GM19452 (cell line): Measurements from ENCODE around the gene OSBPL9.

ENCODE experiments used
- ATAC-seq: cut with Tn5 transposase; IDR thresholded peaks from one replicate; pipeline ENCODE4 v1.9.1; 2021; ENCODE audit not compliant: unreplicated experiment

Gene OSBPL9

DNA sequence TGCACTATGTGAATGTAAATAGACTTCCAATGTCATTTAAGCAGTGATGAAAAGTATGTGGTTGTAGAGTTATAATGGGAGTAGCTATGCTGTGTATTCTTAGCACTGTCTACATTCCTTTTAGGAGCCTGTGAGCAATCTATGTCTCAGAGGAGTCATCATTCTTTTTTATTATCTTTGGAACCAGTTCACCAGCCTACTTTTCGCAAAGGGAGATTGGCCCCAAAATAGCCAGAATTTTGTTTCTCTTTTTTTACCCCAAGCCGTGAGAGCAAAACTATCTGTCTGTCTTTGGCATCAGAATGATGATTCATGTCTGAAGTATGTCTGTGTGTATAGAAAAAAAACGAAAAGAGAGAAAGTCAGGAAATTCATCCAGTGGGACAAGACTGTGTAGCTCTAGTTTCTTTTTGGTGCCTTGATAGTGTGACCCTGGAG lies 44.2 kb downstream of the OSBPL9 start:
- ATAC-seq: no peak

DNA sequence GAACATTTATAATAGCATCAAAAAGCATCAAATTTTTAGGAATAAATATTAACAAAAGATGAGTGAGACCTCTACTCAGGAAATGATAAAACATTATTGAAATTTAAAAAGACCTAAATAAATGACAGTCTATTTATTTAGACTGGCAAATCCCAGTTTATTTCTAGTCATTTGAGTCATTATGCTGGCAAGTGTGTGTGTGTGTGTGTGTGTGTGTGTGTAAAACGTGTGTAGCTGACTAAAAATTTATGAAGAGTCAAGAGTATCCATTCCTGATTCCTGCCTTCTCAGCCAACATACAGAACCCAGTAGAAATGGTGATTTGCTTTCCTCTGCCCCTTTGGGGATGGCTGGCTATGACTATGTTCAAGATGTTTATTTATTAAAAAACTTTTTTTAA lies 46.2 kb downstream of the OSBPL9 start:
- no peak for ATAC-seq

DNA sequence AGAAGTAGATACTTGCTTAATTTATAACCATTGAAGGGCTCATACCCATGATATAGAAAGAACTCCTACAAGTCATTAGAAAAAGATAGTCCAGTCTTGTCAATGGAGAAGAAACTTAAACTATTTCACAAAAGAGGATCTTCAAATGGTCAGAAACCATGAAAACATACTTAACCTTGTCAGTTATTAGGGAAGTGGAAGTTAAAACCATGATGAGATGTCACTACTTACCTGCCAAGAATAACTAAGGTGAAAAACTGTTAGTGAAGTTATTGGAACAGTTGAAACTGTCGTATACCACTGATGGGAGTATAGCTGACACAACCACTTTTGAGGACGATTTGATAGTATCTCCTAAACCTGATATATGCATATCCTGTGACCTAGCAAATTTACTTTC lies 46.8 kb downstream of the OSBPL9 start:
- no peak for ATAC-seq

DNA sequence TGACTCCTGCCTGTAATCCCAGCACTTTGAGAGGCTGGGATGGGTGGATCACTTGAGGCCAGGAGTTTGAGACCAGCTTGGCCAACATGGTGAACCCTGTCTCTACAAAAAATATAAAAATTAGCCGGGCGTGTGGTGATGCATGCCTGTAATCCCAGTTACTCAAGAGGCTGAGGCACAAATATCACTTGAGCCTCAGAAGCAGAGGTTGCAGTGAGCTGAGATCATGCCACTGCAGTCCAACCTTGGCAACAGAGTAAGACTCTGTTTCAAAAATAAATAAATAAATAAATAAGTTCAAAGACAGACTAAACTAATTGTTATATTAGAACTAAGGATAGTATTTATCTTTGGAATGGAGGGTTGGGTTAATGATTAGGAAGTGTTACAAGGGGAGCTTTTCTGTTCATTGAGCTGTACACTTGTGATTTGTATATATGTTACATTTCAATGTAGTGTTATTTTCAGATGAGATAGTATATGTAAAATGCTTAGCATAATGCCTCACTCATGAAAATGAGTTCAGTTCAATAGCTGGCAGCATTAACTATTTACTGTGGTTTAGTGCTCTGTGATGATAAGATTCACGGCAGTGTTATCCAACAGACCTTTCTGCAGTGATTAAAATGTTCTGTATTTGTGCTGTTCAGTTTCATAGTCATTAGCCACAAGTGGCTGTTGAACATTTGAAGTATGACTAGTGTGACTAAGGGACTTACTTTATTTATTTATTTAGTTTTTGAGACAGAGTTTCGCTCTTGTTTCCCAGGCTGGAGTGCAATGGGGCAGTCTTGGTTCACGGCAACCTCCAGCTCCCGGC lies 47.7 kb downstream of the OSBPL9 start:
- ATAC-seq: no peak

DNA sequence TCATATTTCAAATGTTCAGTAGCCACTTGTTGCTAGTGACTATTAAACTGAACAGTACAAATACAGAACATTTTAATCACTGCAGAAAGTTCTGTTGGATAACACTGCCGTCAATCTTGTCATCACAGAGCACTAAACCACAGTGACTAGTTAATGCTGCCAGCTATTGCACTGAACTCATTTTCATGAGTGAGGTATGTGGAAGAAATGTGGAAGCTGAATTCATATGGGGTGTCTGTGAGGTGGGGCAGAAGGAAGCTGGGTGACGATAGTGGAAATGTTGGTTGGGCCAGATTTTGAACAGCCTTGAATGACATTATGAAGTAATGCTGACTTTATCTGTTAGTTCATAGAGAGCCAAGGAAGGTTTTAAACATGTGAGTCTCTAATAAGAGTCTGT lies 49.6 kb downstream of the OSBPL9 start:
- ATAC-seq: no peak

DNA sequence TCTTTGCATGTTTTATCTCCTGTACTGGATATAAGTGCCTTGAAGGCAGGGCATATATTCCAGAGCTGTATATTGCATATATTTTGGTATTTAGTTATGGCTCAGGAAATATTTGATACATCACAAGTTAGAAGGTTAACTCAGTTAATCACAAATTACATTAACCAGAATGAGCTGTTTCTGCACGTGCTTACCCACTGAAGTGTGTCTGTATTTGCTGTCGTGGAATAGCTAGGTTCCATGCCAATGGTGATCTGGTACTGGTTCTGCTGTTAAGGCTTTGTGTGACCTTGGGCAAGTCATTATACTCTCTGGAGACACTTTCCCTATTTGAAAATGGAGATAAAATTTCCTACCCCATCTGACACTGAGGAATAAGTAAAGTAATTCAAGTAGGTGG lies 50.7 kb downstream of the OSBPL9 start:
- ATAC-seq: no peak

DNA sequence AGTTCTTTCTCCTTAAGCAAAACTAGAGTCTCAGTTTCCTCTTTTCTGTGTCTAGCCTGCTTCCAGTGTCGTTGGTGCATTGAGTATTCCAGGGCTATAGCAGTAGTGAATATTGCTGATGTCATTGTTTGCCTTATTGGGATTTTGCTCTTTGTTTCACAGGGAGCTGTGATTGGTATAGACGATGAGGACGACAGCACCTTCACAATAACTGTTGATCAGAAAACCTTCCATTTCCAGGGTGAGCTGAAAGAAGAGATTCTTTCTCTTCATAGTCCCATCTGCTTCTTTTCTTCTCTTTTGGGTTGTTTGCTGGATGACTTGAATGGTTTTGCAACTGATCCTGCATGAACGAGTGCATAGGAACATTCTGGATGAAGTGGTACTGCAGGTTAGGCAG lies 52.4 kb downstream of the OSBPL9 start:
- no peak for ATAC-seq

DNA sequence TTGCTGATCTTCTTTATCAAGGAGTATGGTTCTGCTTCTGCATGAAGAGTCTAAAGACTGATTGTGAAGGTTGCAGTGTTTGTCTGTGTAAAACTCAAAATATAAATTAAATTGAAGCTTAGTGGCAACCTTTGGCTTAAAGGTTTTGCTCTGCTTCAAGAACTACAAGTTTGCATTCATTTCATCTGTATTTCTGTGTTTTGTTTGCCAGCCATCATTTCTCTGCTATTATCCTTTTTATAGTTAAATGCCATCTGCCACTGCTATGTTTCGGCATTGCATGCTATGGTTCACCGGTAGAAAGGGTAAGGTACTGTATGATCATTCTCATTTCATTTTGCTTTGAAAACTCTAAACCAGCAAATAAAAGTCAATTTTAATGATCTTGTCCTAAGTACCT lies 52.9 kb downstream of the OSBPL9 start:
- no peak for ATAC-seq

DNA sequence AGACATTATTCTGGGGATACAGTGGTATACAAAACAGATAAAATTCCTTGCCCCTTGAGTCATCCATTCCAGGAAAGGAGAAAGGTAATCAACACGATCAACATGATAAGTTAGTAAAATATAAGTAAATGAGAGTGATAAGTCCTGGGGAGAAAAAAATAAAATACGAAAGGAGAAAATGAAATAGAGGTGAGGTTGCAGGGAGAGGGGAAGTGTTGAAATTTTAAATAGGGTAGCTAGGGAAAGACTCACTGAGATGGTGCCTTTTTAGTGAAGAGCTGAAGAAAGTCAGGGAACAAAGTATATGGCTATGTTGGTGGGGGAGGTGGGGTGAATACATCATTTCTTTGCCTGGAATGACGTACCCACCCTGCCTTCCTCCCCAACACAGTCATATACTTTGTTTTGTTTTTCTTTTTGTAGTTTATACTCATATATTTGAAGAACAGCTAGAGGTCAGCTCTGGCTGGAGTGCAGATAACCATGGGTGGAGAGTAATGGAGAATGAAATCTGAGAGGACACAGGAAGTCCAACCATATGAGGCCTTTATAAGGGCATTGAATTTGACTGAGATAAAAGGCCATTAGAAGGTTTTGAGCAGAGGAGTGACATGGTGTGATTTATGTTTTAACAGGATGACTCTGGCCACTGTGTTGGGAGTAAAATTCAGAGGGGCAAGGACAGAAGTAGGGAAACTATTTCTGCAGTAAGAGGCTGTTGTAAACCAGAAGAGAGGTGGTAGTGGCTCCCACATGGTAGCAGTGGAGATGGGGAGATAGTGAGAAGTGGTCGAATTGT lies 54.8 kb downstream of the OSBPL9 start:
- ATAC-seq: no peak

DNA sequence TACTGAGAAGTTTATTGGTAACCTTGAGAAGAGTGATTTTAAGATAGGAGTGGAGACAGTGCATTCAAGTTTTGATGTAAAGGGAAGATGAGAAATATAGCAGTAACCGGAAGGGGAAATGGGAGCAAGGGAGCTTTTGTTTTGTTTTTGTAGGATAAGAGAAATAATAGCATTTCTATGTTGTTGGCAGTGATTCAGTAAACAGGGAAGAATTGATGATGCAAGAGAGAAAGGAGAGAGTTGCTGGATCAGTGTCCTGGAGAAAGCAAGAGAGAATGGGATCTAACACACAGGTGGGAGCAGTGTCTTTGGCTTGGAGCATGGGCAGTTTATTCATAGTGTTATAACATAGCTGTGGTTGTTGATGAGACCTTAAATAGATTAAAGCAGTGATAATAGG lies 56.4 kb downstream of the OSBPL9 start:
- ATAC-seq: no peak

DNA sequence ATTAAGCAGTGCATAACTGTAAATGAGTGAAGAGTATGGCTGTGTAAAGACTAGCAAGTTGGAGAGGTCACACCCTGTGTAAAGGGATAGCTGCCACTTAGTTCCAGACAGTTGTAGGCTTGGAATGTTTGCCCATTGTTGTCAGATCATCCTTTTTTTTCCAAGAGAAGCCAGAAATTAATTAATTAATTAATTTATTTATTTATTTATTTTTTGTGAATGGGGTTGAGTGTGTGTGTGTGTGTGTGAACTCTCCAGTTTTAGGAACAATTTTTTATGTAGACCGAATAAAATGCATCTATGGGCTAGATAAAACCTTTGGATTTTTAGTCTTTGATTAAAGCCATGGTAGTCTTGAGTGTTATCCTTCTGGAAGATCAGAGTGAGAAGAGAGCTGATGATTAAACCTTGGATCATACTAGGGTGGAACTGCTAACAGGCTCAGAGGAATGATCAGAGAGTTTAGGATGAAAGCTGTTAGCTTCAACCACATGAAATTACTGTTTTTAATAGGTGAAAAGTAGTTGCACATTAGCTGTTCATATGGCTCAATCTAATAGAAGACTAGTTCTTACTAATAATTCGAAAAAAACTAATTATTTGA lies 58.4 kb downstream of the OSBPL9 start:
- ATAC-seq: no peak

DNA sequence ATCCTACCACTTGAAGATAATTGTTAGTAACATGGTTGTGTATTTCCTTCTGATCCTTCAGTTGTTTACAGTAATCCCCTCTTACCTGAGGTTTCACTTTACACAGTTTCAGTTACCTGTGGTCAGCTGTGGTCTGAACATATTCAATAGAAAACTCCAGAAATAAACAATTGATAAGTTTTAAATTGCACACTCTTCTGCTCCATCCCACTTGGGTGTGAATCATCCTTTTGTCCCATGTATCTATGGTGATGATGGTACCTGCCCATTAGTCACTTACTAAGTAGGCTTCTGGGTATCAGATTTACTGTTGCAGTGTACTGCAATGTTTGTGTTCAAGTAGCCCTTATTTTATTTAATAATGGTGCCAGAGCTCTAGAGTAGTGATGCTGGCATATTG lies 62.5 kb downstream of the OSBPL9 start:
- ATAC-seq: peak; percentile 61

DNA sequence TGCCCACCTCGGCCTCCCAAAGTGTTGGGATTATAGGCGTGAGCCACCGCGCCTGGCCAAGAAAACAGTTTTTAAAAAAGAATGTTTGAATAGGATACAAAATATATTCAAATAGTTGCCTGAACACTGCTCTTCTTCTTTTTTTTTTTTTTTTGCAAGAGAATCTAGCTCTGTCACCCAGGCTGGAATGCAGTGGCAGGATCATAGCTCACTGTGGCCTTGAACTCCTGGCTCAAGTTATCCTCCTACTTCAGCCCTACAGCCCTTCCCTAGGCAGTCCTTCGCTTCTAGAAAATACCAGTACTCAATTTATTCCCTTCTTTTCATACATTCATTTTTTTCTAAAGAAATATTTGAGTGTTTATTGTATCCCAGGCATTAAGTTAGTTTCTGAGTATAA lies 67.9 kb downstream of the OSBPL9 start:
- ATAC-seq: no peak

DNA sequence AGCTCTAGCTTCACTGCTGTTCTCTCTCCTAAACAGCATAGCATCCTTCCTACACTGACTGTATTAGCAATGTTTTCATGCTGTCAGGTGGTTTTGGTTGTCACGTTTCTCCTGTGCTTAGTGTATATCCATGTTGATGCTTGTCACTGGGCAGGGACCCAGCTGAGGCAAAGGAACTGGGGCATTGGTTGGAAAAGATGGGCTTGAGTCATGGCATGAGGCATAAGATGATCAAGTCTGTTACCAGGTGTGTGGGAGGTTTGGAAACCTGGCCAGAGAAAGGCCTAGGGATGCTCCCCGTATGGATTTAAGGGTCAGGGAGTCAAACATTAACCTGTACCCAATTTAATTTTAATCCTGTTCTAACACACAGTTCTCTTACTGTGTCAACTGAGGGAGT lies 69.6 kb downstream of the OSBPL9 start:
- ATAC-seq: no peak

DNA sequence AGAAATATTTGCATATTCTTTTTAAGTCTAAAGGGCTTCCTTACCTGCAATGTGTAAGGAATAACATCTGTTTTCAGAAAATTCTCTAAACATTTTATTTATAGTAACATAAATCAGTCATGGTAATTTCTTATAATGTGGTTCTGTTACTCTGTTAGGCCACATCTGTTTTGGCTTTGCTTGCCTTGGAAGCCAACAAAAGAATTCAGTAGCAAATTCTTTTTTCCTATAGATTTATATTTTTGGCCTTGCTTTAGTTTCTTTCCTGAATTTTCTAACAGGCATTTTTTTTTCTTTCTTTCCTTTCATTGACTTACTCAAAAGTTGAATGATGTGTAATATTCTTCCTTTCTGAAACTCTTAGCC lies 72.2 kb downstream of the OSBPL9 start:
- no peak for ATAC-seq

DNA sequence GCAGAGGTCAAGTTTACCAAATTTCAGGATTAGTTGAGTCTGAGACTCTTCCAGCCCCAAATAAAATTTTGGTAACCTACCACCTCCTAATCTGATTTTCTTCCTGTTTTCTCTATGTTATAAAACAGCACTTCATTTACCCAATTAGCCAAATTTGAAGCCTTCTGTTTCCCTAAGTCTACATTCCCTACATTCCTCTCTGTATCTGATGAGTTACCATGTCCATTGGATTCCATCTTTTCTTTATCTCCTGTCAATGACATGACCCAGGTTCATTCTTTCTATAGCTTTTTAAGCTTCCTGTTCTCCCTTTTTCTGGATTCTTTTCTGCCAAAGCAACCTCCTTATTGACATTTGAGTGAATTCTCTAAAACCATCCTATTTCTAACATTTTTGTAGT lies 72.8 kb downstream of the OSBPL9 start:
- no peak for ATAC-seq

DNA sequence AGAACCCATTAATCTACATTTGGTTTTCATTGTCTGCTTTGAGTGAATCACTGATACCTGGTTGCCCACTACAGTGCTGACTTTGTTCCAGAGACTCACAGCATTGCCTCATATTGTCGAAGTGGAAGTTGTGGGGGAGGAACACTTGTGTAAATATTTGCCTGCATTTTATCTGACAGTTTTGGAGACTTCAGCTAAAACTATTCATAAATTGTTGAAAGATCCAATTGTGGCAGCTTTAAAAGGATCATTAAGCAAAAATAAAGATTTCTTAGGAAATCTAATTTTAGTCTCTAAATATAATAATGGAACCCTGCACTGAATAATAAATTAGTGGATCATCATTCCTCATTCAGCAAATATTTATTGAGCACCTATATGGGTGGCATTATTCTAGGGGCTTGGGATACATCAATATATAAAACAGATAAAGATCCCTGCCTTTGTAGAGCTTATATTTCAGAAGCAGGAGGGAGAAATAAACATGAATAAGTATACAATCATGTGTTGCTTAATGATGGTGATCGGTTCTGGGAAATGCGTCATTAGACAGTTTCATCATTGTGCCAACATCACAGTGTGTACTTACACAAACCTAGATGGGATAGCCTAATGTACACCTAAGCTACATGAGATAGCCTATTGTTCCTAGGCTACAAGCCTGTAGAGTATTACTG lies 73.5 kb downstream of the OSBPL9 start:
- ATAC-seq: no peak

DNA sequence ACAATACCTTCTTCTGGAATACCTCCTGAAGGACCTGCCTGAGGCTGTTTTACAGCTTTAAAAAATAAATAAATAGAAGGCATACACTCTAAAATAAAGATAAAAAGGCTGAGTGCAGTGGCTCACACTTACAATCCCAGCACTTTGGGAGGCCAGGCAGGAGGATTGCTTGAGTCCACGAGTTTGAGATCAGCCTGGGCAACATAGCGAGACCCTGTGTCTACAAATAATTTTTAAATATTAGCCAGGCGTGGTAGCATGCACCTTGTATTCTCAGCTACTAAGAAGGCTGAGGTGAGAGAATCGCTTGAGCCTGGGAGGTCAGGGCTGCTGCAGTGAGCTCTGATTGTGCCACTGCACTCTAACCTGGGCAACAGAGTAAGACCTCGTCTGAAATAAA lies 75.0 kb downstream of the OSBPL9 start:
- no peak for ATAC-seq

DNA sequence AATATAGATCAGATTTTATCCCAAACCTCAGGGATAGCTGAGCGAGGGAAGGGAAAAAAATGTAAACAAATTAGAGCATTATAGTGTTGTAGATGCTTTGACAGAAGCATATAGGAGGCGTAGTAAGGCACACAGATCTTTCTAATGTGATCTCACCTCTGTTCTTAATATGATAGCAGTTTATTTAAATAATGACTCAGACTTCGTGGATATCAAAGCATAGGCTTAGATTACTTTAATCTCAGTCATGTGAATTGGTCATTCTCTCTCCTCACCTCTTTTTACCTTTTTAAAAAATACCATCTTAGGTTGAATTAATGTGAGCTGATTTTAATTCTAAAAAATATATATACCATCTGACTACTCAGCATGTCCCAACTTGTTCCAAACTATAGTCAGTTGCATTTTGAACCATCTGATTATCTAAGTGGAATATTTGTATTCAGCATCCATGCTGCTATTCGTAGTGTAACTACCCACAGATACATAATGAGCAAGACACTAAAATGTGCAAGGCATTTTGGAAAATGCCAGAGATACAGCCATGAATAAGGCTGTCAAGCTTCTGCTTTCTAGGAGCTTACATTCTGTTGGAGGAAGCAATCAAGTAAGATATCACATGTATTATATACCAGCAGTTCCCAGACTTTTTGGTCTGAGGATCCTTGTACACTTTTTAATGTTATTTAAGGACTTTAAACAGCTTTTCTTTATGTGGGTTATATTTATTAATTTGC lies 76.7 kb downstream of the OSBPL9 start:
- no peak for ATAC-seq

DNA sequence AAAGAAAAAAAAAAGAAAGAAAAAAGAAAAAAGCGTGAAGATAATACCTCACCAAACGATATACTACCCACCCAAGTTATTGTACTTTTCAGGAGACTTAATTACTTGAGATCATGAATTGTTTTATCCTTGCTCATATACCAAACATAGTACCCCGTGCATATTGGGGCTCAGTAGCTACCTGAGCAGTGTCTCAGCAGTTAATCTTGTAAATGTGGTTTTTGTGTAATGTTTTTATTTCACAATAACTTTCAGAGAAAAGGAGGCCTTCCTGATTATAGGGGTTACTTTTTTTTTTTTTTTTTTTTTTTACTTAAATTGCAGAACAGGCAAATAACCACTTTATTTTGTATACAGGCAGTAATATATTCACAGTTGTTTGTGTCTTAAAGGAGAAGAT lies 80.3 kb downstream of the OSBPL9 start:
- no peak for ATAC-seq

DNA sequence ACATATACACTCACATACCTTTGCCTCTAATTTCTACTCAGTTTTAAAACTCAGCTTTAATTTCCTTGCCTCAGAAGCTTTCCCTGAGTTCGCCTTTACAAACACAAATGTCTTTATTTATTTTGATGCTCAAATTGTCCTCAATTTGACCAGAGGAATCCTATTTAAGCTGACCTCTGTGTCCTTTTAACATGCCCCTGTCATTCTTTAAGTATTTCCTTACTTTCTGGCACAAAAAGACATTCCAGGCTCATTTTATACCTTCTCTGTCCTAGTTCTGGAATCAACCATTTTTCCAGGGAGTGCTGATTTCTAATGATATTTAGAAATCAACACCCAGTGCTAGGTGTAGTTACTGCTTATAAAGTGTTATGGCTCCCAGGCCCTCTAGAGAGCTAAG lies 82.5 kb downstream of the OSBPL9 start:
- no peak for ATAC-seq
